ENCODE data around the gene AOAH. TPM values are rescaled to one million over a fixed set of nuclear protein-coding genes. Genes with fewer than 3 reads are reported as not detected.

Gene AOAH
- total and polyA plus RNA-seq, 2 of the 4 experiments (the other 2 are of a cell fraction): not detected

- no CpG with 5 or more reads among the region's 10 CpGs for WGBS, 2 experiments (ENCODE audit: extremely low coverage in 2 of 2, insufficient read length in 1 of 2)
- no peak overlapping the region for H3K4me3 ChIP-seq (ENCODE audit: insufficient read depth, low read depth, low read length)
- H4K20me1 ChIP-seq (ENCODE audit: insufficient read depth, low read length): no peaks in the 10 kb centered on the region
- H3K27ac ChIP-seq (ENCODE audit: insufficient read depth, low read length): no peak overlapping the region
- no TSS peak for BruUV-seq (replicated peaks)
- H3K4me1 ChIP-seq (ENCODE audit: control insufficient read depth, insufficient read depth, low read length): no peaks in the 10 kb centered on the region
- no peak overlapping the region for H3K23ac ChIP-seq (ENCODE audit: low read depth, low read length)
- no peaks in the 10 kb centered on the region for H3K9me1 ChIP-seq (ENCODE audit: insufficient read depth, low read length)
- no peak overlapping the region for H2AK9ac ChIP-seq (replicated peaks; ENCODE audit: low read depth, low read length, poor library complexity)
- H4K5ac ChIP-seq (ENCODE audit: low read depth, low read length): no peak overlapping the region
- in situ Hi-C loops (cut with MboI; ENCODE audit: low sequenced_read_pairs): no loop called here
- H4K8ac ChIP-seq (ENCODE audit: low read depth in 2 of 2, low read length in 2 of 2): no peak overlapping the region
- no peak overlapping the region for H3K4ac ChIP-seq (ENCODE audit: low read depth, low read length)
- no peak overlapping the region for H2BK20ac ChIP-seq (ENCODE audit: low read depth, low read length)
- no peak overlapping the region for H3K4me2 ChIP-seq (ENCODE audit: low read depth, low read length)
- H2BK5ac ChIP-seq (ENCODE audit: low read depth, low read length, poor library complexity, severe bottlenecking): no peak overlapping the region
- POLR2A ChIA-PET (ENCODE audit: unreplicated experiment): no interaction called here
- intact Hi-C loops (cut with micrococcal nuclease): no loop called here
- CTCF ChIA-PET: no interaction called here
- H2AFZ ChIP-seq (replicated peaks; ENCODE audit: low read length, poor library complexity): no peak overlapping the region
- H2BK15ac ChIP-seq (ENCODE audit: low read depth, low read length): no peak overlapping the region
- no peaks in the 10 kb centered on the region for H3K36me3 ChIP-seq (ENCODE audit: control insufficient read depth, insufficient read depth, low read length)
- DNase-seq (no peak), ATAC-seq (ENCODE audit: low read depth) (no peak)
- H2BK120ac ChIP-seq (ENCODE audit: low read depth, low read length): no peak overlapping the region
- H3K27me3 ChIP-seq (ENCODE audit: control insufficient read depth, insufficient read depth, low read length): peaks cover 24% of the 10 kb centered on the region
- no peak overlapping the region for H4K91ac ChIP-seq (ENCODE audit: insufficient read depth, low read depth, low read length)
- no peak overlapping the region for H3K18ac ChIP-seq (ENCODE audit: low read depth, low read length)
- H3K9ac ChIP-seq (ENCODE audit: low read depth, low read length): no peak overlapping the region
- TF ChIP-seq MAFK (IDR thresholded peaks at IDR 0.05; ENCODE audit: low read depth, low read length) (no peak), NFE2L2 (IDR thresholded peaks at IDR 0.05; ENCODE audit: low read depth, low read length) (no peak), POLR2A (IDR thresholded peaks at IDR 0.05; ENCODE audit: low read depth, low read length) (no peak), CEBPB (IDR thresholded peaks at IDR 0.05; ENCODE audit: low read depth, low read length) (no peak), USF2 (IDR thresholded peaks at IDR 0.05; ENCODE audit: low read depth, low read length) (no peak)
- no peak overlapping the region for H2AK5ac ChIP-seq (ENCODE audit: low read depth, low read length)
- no peaks in the 10 kb centered on the region for H3K9me3 ChIP-seq (ENCODE audit: control insufficient read depth, insufficient read depth, low read length)
- dilution Hi-C loops (cut with HindIII; ENCODE audit: low sequenced_read_pairs, unreplicated experiment): no loop called here
- no peak overlapping the region for H3K14ac ChIP-seq (replicated peaks; ENCODE audit: low read depth, low read length)
- no peak overlapping the region for H3K56ac ChIP-seq (ENCODE audit: extremely low read depth, insufficient read depth, low read length)
- H3K79me1 ChIP-seq (ENCODE audit: low read depth in 1 of 2, low read length in 2 of 2): no peaks in the 10 kb centered on the region
Measured at GRCh38 chr7:36615852-36616540, 108.3 kb downstream of the AOAH start.

Data from IMR-90 (cell line).